ENCODE measurements around the gene CADPS. TPM values are rescaled to one million over a fixed set of nuclear protein-coding genes. Genes with fewer than 3 reads are reported as not detected.

Gene CADPS
- total and polyA plus RNA-seq, 7 donors: 1.6 to 12.5 (median 6.2) TPM; not detected in 1

DNA sequence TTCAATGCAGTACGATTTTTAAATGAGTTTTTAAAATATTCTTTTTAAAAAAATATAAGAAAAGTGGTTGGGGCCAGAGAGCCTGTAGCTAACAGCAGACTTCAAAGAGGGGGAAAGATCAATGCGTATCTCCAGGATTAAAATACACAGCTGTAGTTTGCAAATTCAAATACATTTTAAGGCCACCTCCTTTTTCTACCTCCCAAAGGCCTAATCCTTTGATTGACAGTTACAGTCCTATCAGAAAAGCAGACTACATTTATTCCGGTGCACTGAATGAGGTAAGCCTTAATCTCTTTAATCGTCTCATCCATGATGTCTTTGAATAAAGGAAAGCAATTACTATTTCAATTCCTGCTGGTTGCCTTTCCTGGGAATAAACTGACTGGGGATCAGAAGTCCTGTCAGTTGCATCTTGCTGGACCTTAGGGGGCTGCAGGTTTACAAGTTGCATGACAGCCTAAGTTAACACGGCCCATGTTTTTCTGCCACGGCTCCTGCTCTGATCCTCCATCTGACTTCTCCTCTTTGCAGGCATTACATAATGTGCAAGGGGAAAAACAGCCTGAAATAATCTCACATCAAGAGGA, 51.7 kb downstream of the CADPS start:
- no peak overlapping the region for H3K27ac ChIP-seq
- H3K4me3 ChIP-seq: no peak overlapping the region
- intact Hi-C loops (cut with DNase I): no loop called here
- DNase-seq: no peak
- no peaks in the 10 kb centered on the region for H3K36me3 ChIP-seq
- no peaks in the 10 kb centered on the region for H3K9me3 ChIP-seq
- 86 to 87% methylated on average over 6 of the region's 6 CpGs for WGBS, 2 donors
- H3K27me3 ChIP-seq: no peaks in the 10 kb centered on the region
- no peak for TF ChIP-seq POLR2AphosphoS5 (IDR thresholded peaks at IDR 0.05)
- no peaks in the 10 kb centered on the region for H3K4me1 ChIP-seq

DNA sequence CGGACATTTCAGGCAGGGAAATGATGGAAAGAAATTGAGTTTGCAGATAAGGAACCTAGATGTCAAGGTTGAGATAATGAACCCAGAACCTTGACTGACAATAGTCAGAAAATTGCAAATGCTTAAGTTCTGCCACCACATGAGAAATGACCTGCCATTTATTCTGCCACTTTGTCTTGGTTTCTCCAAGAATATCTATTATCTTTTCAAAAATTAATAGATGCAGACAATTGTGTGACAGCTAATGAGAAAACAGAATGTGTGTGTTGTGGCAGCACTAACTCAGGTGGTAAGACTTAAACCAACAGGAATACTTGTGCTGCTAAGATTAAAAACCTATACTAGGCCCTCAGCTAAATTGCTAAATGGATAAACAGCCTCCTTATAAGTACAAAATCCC, 52.3 kb downstream of the CADPS start:
- no peaks in the 10 kb centered on the region for H3K36me3 ChIP-seq
- H3K4me3 ChIP-seq: no peak overlapping the region
- DNase-seq: no peak
- no peaks in the 10 kb centered on the region for H3K27me3 ChIP-seq
- H3K27ac ChIP-seq: no peak overlapping the region
- no peaks in the 10 kb centered on the region for H3K4me1 ChIP-seq
- H3K9me3 ChIP-seq: no peaks in the 10 kb centered on the region
- 95 to 98% methylated on average over 1 of the region's 1 CpG for WGBS, 2 donors
- intact Hi-C loops (cut with DNase I): no loop called here
- no peak for TF ChIP-seq EP300 (IDR thresholded peaks at IDR 0.05)
- TF ChIP-seq, protein P1, sequence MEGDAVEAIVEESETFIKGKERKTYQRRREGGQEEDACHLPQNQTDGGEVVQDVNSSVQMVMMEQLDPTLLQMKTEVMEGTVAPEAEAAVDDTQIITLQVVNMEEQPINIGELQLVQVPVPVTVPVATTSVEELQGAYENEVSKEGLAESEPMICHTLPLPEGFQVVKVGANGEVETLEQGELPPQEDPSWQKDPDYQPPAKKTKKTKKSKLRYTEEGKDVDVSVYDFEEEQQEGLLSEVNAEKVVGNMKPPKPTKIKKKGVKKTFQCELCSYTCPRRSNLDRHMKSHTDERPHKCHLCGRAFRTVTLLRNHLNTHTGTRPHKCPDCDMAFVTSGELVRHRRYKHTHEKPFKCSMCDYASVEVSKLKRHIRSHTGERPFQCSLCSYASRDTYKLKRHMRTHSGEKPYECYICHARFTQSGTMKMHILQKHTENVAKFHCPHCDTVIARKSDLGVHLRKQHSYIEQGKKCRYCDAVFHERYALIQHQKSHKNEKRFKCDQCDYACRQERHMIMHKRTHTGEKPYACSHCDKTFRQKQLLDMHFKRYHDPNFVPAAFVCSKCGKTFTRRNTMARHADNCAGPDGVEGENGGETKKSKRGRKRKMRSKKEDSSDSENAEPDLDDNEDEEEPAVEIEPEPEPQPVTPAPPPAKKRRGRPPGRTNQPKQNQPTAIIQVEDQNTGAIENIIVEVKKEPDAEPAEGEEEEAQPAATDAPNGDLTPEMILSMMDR (IDR thresholded peaks at IDR 0.05): no peak
- TF ChIP-seq POLR2A (IDR thresholded peaks at IDR 0.05): no peak
- TF ChIP-seq POLR2AphosphoS5 (IDR thresholded peaks at IDR 0.05): no peak

DNA sequence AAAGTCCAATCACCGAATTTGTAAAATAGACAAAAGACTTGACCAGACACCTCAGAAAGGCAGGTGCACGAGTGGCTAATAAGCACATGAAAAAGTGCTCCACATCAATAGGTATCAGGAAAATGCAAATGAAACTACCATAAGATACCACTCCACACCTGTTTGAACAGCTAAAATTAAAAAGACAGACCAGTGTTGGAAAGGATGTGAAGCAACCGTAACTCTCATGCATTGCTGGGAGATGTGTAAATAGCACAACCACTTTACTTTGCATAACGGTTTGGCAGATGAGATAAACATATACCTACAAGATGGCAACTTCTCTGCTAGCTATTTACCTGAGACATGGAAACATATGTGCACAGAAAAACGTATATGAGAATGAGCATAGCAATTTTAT, 56.9 kb downstream of the CADPS start:
- intact Hi-C loops (cut with DNase I): no loop called here
- WGBS, 2 donors: 77 to 83% methylated on average over 5 of the region's 5 CpGs
- no peaks in the 10 kb centered on the region for H3K9me3 ChIP-seq
- H3K27me3 ChIP-seq: no peaks in the 10 kb centered on the region
- H3K36me3 ChIP-seq: no peaks in the 10 kb centered on the region
- no peak for DNase-seq
- TF ChIP-seq, protein P1 (IDR thresholded peaks at IDR 0.05): no peak
- TF ChIP-seq POLR2AphosphoS5 (IDR thresholded peaks at IDR 0.05): no peak
- no peak for TF ChIP-seq POLR2A (IDR thresholded peaks at IDR 0.05)
- no peak for TF ChIP-seq EP300 (IDR thresholded peaks at IDR 0.05)
- H3K4me3 ChIP-seq: no peak overlapping the region
- peaks cover 0 to 5% (median 2%) of the 10 kb centered on the region in 4 donors for H3K4me1 ChIP-seq
- no peak overlapping the region for H3K27ac ChIP-seq

DNA sequence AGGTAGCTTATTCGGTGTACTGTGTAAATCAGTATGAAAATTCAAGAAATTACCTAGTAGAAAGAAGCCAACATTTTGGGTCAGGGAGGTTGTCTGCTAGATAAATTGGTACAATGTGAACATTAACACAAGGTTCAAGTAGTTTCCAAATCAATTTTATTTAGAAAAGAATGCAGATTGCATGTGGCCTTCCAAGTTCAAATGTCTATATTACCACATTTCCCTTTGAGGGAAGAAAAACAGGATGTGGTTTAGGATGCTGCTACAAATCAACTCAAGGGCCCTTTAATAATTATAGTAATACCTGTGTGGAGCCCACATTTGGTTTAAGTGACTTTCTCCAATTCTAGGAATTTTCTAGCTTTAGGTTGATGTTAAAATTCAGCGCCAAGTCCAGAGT, 57.5 kb downstream of the CADPS start:
- Histone ChIP-seq H3K4me1 (peaks cover 0 to 5% (median 2%) of the 10 kb centered on the region in 4 donors), H3K4me3 (no peak overlapping the region), H3K9me3 (no peaks in the 10 kb centered on the region), H3K27me3 (no peaks in the 10 kb centered on the region), H3K27ac (no peak overlapping the region), H3K36me3 (no peaks in the 10 kb centered on the region)
- 68 to 92% methylated on average over 2 of the region's 2 CpGs for WGBS, 2 donors
- TF ChIP-seq POLR2AphosphoS5 (IDR thresholded peaks at IDR 0.05): no peak
- TF ChIP-seq EP300 (IDR thresholded peaks at IDR 0.05): no peak
- TF ChIP-seq POLR2A (IDR thresholded peaks at IDR 0.05): no peak
- TF ChIP-seq, protein P1 (IDR thresholded peaks at IDR 0.05): no peak
- intact Hi-C loops (cut with DNase I): no loop called here
- no peak for DNase-seq

DNA sequence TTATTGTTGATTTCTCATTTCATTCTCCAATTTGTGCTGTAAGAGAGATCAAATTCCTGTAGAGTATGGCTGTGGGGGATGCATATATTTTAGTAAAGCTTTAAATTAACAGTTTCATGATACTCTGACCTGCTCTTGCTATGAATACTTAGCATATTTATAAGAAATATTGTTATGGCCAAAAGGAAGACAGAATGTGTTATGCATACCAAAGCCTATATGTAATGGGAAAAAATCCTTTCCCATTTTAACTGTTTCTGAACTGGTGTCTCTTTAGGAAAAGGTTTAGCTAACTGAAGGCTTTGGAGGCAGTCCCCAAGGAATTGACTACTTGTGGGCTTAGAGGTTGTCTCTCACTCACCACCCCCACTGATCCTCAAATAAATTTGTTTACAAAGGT, 59.2 kb downstream of the CADPS start:
- Histone ChIP-seq H3K4me3 (no peak overlapping the region), H3K27ac (no peak overlapping the region), H3K4me1 (peaks cover 0 to 5% (median 2%) of the 10 kb centered on the region in 4 donors), H3K36me3 (no peaks in the 10 kb centered on the region), H3K27me3 (no peaks in the 10 kb centered on the region), H3K9me3 (no peaks in the 10 kb centered on the region)
- intact Hi-C loops (cut with DNase I): no loop called here
- TF ChIP-seq, protein P1 (IDR thresholded peaks at IDR 0.05): no peak
- TF ChIP-seq EP300 (IDR thresholded peaks at IDR 0.05) (no peak), POLR2AphosphoS5 (IDR thresholded peaks at IDR 0.05) (no peak), POLR2A (IDR thresholded peaks at IDR 0.05) (no peak)
- no peak for DNase-seq

All from sigmoid colon (tissue), 7 donors.